SK-N-SH treated with all-trans-retinoic acid at 6 μM for 48 hours (cell line): ENCODE data around the gene LYL1.

Experiments
- ATAC-seq: fragments of 200-7000 bp; cut with Tn5 transposase; 3 replicates; pipeline ENCODE4 v1.9.1; 2020; ENCODE audit warnings: mild to moderate bottlenecking, moderate library complexity
- ARNTL ChIP-seq: fragments of 450-650 bp; formaldehyde crosslinking; IDR thresholded peaks from 2 replicates; pipeline ENCODE4 v1.5.0; 2020; ENCODE audit warnings: low read depth, mild to moderate bottlenecking, moderate library complexity, borderline replicate concordance
- BACH2 ChIP-seq: fragments of 250-450 bp; sonication (Bioruptor Pico); IDR thresholded peaks from 2 replicates; pipeline ENCODE4 v1.9.0; 2021; ENCODE audit warnings: mild to moderate bottlenecking, borderline replicate concordance
- CREB5 ChIP-seq: fragments of 250-450 bp; sonication (Bioruptor Pico); IDR thresholded peaks from 2 replicates; pipeline ENCODE4 v1.5.1; 2020; ENCODE audit warnings: low read depth, mild to moderate bottlenecking, moderate library complexity
- CSDC2 ChIP-seq: fragments of 250-450 bp; sonication (Bioruptor Pico); IDR thresholded peaks from 2 replicates; pipeline ENCODE4 v1.5.0; 2020; ENCODE audit warnings: mild to moderate bottlenecking, moderate library complexity
- ESRRG ChIP-seq: fragments of 250-450 bp; sonication (Bioruptor Pico); IDR thresholded peaks from 2 replicates; pipeline ENCODE4 v1.6.1; 2021; ENCODE audit warnings: mild to moderate bottlenecking
- GLIS3 ChIP-seq: fragments of 250-450 bp; sonication (Bioruptor Pico); IDR thresholded peaks from 2 replicates; pipeline ENCODE4 v1.5.0; 2020; ENCODE audit warnings: mild to moderate bottlenecking, moderate library complexity
- ISL1 ChIP-seq: fragments of 250-450 bp; sonication (Bioruptor Pico); IDR thresholded peaks from 2 replicates; pipeline ENCODE4 v2.1.2; 2022; ENCODE audit warnings: mild to moderate bottlenecking, moderate library complexity
- OSR1 ChIP-seq: fragments of 250-450 bp; sonication (Bioruptor Pico); IDR thresholded peaks from 2 replicates; pipeline ENCODE4 v1.8.0; 2022; ENCODE audit warnings: moderate library complexity, mild to moderate bottlenecking, inconsistent platforms
- PATZ1 ChIP-seq: fragments of 250-450 bp; sonication (Bioruptor Pico); IDR thresholded peaks from 2 replicates; pipeline ENCODE4 v1.8.0; 2020; ENCODE audit warnings: mild to moderate bottlenecking, moderate library complexity, borderline replicate concordance
- POU6F1 ChIP-seq: fragments of 250-450 bp; sonication (Bioruptor Pico); IDR thresholded peaks from 2 replicates; pipeline ENCODE4 v1.8.0; 2021; ENCODE audit warnings: low read depth, mild to moderate bottlenecking, moderate library complexity, borderline replicate concordance
- PPARA ChIP-seq: fragments of 250-450 bp; sonication (Bioruptor Pico); IDR thresholded peaks from 2 replicates; pipeline ENCODE4 v1.5.0; 2020; ENCODE audit warnings: mild to moderate bottlenecking, borderline replicate concordance
- RARB ChIP-seq: fragments of 250-450 bp; sonication (Bioruptor Pico); IDR thresholded peaks from 2 replicates; pipeline ENCODE4 v1.8.0; 2021; ENCODE audit warnings: mild to moderate bottlenecking, moderate library complexity
- SNAI2 ChIP-seq: fragments of 250-450 bp; sonication (Bioruptor Pico); IDR thresholded peaks from 2 replicates; pipeline ENCODE4 v1.5.0; 2020; ENCODE audit warnings: mild to moderate bottlenecking, moderate library complexity
- TCF4 ChIP-seq: fragments of 250-450 bp; sonication (Bioruptor Pico); IDR thresholded peaks from 2 replicates; pipeline ENCODE4 v1.8.0; 2021; ENCODE audit warnings: mild to moderate bottlenecking, moderate library complexity, borderline replicate concordance
- TOX ChIP-seq: fragments of 250-450 bp; sonication (Bioruptor Pico); IDR thresholded peaks from 2 replicates; pipeline ENCODE4 v1.8.0; 2021; ENCODE audit warnings: mild to moderate bottlenecking, moderate library complexity, borderline replicate concordance
- ZC3H10 ChIP-seq: fragments of 250-450 bp; sonication (Bioruptor Pico); IDR thresholded peaks from 2 replicates; pipeline ENCODE4 v1.5.1; 2021; ENCODE audit warnings: mild to moderate bottlenecking, moderate library complexity
- ZFP3 ChIP-seq: fragments of 250-450 bp; sonication (Bioruptor Pico); IDR thresholded peaks from 2 replicates; pipeline ENCODE4 v1.5.0; 2020; ENCODE audit warnings: mild to moderate bottlenecking, moderate library complexity
- ZFP30 ChIP-seq: fragments of 450-650 bp; formaldehyde crosslinking; IDR thresholded peaks from 2 replicates; pipeline ENCODE4 v1.5.0; 2022; ENCODE audit warnings: mild to moderate bottlenecking, moderate library complexity
- ZNF565 ChIP-seq: fragments of 450-650 bp; formaldehyde crosslinking; conservative IDR thresholded peaks from 2 replicates; pipeline ENCODE4 v1.5.0; 2020; ENCODE audit warnings: low read depth, mild to moderate bottlenecking, moderate library complexity
- ZNF70 ChIP-seq: fragments of 450-650 bp; formaldehyde crosslinking; IDR thresholded peaks from 2 replicates; pipeline ENCODE4 v1.5.0; 2020; ENCODE audit warnings: mild to moderate bottlenecking, moderate library complexity
- ZNF8 ChIP-seq: fragments of 450-650 bp; formaldehyde crosslinking; IDR thresholded peaks from 2 replicates; pipeline ENCODE4 v1.5.0; 2020; ENCODE audit warnings: mild to moderate bottlenecking, moderate library complexity
- TF ChIP-seq, protein P1 (sequence below): fragments of 250-450 bp; sonication (Bioruptor Pico); IDR thresholded peaks from 2 replicates; pipeline ENCODE4 v1.5.1; 2021; ENCODE audit warnings: mild to moderate bottlenecking, moderate library complexity
- TF ChIP-seq, protein P2 (sequence below): fragments of 250-450 bp; sonication (Bioruptor Pico); IDR thresholded peaks from 2 replicates; pipeline ENCODE4 v1.5.0; 2020; ENCODE audit warnings: mild to moderate bottlenecking, moderate library complexity

The LYL1 gene

GRCh38 chr19:13132471-13133180, 30.0 kb upstream of the LYL1 start:
- ATAC-seq = peak; percentile 78
- TF ChIP-seq ZNF8 (CRISPR knock-in tag) = no peak
- TF ChIP-seq TOX (CRISPR knock-in tag) = no peak
- no peak for TF ChIP-seq ZFP3 (CRISPR knock-in tag)
- TF ChIP-seq OSR1 (CRISPR knock-in tag) = no peak
- TF ChIP-seq ZNF565 (CRISPR knock-in tag) = no peak
- no peak for TF ChIP-seq ARNTL (CRISPR knock-in tag)
- TF ChIP-seq BACH2 (CRISPR knock-in tag) = no peak
- TF ChIP-seq ESRRG (CRISPR knock-in tag) = no peak
- no peak for TF ChIP-seq GLIS3 (CRISPR knock-in tag)
- TF ChIP-seq ZC3H10 (CRISPR knock-in tag) = no peak
- no peak for TF ChIP-seq PATZ1

DNA sequence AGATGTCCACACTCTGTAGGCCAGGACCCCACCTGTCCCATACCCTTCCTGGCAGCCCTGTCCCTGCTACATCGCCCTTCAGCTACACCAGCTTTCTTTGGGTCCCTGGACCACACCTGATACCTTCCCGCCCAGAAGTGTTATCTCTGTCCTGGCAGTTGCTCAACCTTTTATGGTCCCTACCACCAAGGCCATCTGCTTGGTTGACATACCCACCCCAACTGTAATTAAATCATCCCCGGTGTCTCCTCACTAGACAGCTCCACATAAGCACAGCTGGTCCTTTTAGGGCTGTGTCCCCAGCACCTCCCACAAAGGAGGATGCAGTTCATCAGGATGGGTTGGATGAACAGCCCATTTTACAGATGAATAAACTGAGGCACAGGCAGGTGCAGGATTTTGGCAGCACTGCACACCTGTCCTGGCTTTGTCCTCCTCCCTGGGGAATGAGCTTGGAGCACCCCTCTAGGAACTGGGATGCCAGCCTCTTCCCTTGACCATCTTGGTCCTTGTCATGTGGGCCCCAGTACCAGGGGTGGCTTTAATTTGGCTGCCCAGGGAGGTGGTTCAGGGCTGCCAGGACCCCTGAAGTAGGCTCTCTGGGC, 28.3 kb upstream of the LYL1 start:
- no peak for ATAC-seq
- TF ChIP-seq POU6F1 (CRISPR knock-in tag) (no peak), CREB5 (CRISPR knock-in tag) (no peak), ZNF565 (CRISPR knock-in tag) (no peak), TCF4 (CRISPR knock-in tag) (no peak), BACH2 (CRISPR knock-in tag) (no peak), ZNF70 (CRISPR knock-in tag) (no peak), ISL1 (CRISPR knock-in tag) (no peak)
- TF ChIP-seq, protein P1, sequence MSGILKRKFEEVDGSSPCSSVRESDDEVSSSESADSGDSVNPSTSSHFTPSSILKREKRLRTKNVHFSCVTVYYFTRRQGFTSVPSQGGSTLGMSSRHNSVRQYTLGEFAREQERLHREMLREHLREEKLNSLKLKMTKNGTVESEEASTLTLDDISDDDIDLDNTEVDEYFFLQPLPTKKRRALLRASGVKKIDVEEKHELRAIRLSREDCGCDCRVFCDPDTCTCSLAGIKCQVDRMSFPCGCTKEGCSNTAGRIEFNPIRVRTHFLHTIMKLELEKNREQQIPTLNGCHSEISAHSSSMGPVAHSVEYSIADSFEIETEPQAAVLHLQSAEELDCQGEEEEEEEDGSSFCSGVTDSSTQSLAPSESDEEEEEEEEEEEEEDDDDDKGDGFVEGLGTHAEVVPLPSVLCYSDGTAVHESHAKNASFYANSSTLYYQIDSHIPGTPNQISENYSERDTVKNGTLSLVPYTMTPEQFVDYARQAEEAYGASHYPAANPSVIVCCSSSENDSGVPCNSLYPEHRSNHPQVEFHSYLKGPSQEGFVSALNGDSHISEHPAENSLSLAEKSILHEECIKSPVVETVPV (CRISPR knock-in tag) = no peak
- TF ChIP-seq, protein P2, sequence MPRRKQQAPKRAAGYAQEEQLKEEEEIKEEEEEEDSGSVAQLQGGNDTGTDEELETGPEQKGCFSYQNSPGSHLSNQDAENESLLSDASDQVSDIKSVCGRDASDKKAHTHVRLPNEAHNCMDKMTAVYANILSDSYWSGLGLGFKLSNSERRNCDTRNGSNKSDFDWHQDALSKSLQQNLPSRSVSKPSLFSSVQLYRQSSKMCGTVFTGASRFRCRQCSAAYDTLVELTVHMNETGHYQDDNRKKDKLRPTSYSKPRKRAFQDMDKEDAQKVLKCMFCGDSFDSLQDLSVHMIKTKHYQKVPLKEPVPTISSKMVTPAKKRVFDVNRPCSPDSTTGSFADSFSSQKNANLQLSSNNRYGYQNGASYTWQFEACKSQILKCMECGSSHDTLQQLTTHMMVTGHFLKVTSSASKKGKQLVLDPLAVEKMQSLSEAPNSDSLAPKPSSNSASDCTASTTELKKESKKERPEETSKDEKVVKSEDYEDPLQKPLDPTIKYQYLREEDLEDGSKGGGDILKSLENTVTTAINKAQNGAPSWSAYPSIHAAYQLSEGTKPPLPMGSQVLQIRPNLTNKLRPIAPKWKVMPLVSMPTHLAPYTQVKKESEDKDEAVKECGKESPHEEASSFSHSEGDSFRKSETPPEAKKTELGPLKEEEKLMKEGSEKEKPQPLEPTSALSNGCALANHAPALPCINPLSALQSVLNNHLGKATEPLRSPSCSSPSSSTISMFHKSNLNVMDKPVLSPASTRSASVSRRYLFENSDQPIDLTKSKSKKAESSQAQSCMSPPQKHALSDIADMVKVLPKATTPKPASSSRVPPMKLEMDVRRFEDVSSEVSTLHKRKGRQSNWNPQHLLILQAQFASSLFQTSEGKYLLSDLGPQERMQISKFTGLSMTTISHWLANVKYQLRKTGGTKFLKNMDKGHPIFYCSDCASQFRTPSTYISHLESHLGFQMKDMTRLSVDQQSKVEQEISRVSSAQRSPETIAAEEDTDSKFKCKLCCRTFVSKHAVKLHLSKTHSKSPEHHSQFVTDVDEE (CRISPR knock-in tag) = no peak
- TF ChIP-seq, all 23 proteins: peak for 0

DNA sequence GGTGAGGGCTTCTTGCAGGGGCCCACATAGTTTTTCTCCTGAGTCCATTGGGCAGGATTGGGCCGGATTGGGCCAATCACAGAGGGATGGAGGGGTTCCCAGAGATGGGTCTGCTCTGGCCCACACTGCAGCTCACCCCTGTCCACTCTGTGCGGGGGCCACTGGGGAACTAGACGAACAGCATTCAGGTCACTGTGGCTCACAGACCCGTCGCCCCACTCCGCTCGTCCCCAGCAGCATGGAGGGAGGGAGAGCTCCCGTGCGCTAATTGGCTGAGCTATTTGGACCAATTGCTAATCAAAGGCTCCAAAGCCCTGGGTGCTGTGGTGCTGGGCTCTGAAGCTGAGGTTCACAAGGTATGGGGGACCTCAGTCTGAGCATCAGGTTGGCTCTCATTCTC, 26.7 kb upstream of the LYL1 start:
- no peak for ATAC-seq
- TF ChIP-seq ZNF565 (CRISPR knock-in tag) (no peak), ZFP3 (CRISPR knock-in tag) (no peak), SNAI2 (CRISPR knock-in tag) (no peak), TOX (CRISPR knock-in tag) (no peak), CSDC2 (no peak), ZNF8 (CRISPR knock-in tag) (no peak), ZC3H10 (CRISPR knock-in tag) (no peak), PPARA (CRISPR knock-in tag) (no peak), BACH2 (CRISPR knock-in tag) (no peak), CREB5 (CRISPR knock-in tag) (no peak), TCF4 (CRISPR knock-in tag) (no peak), ZFP30 (no peak), OSR1 (CRISPR knock-in tag) (no peak), RARB (no peak)
- TF ChIP-seq, protein P2 (CRISPR knock-in tag) = no peak
